ENCODE measurements around the gene FAP.

Gene FAP

GRCh38 chr2:162241571-162241970 is 1.7 kb downstream of the FAP start:
- FAIRE-seq = no peak

GRCh38 chr2:162234620-162235462 is 8.4 kb downstream of the FAP start:
- FAIRE-seq = no peak

- FAIRE-seq = no peak
Observed at GRCh38 chr2:162233197-162233596, 10.0 kb downstream of the FAP start.

GRCh38 chr2:162232671-162233070 is 10.6 kb downstream of the FAP start:
- FAIRE-seq = no peak

- FAIRE-seq = no peak
Observed at GRCh38 chr2:162232027-162232426, 11.2 kb downstream of the FAP start.

- FAIRE-seq = no peak
Observed at GRCh38 chr2:162230761-162231160, 12.5 kb downstream of the FAP start.

- FAIRE-seq = no peak
Observed at GRCh38 chr2:162226836-162227235, 16.4 kb downstream of the FAP start.

GRCh38 chr2:162221064-162221463 is 22.2 kb downstream of the FAP start:
- no peak for FAIRE-seq

GRCh38 chr2:162220368-162220767 is 22.9 kb downstream of the FAP start:
- no peak for FAIRE-seq

GRCh38 chr2:162219426-162219825 is 23.8 kb downstream of the FAP start:
- peak; percentile 30 for FAIRE-seq

GRCh38 chr2:162217598-162217997 is 25.6 kb downstream of the FAP start:
- FAIRE-seq = no peak

GRCh38 chr2:162215162-162215561 is 28.1 kb downstream of the FAP start:
- no peak for FAIRE-seq

- FAIRE-seq = peak; percentile 84
Observed at GRCh38 chr2:162212366-162212765, 30.9 kb downstream of the FAP start.

GRCh38 chr2:162211732-162212131 is 31.5 kb downstream of the FAP start:
- FAIRE-seq = no peak

GRCh38 chr2:162210385-162210784 is 32.9 kb downstream of the FAP start:
- FAIRE-seq = no peak

- no peak for FAIRE-seq
Observed at GRCh38 chr2:162202203-162202602, 41.0 kb downstream of the FAP start.

GRCh38 chr2:162200636-162201035 is 42.6 kb downstream of the FAP start:
- FAIRE-seq = no peak

GRCh38 chr2:162199913-162200312 is 43.3 kb downstream of the FAP start:
- FAIRE-seq = no peak

- no peak for FAIRE-seq
Observed at GRCh38 chr2:162198239-162198638, 45.0 kb downstream of the FAP start.

GRCh38 chr2:162197069-162197825 is 46.0 kb downstream of the FAP start:
- no peak for FAIRE-seq

GRCh38 chr2:162196638-162197037 is 46.6 kb downstream of the FAP start:
- FAIRE-seq = no peak

GRCh38 chr2:162188451-162188850 is 54.8 kb downstream of the FAP start:
- FAIRE-seq = no peak

- no peak for FAIRE-seq
Observed at GRCh38 chr2:162185541-162186232, 57.6 kb downstream of the FAP start.

Measured in islet of Langerhans (tissue), 1 donor.